Activated T-cell treated with anti-CD3 and anti-CD28 coated beads, Interleukin-2, amount 50 U/mL, for 1 hour (primary cell): ENCODE data around the gene PCSK2.

Experiments
- DNase-seq: peaks from one replicate; pipeline ENCODE4 v3.0.0-alpha.2; 2020

The PCSK2 gene

GRCh38 chr20:17262786-17263185, 35.9 kb downstream of the PCSK2 start:
- no peak for DNase-seq

GRCh38 chr20:17273717-17274116, 46.9 kb downstream of the PCSK2 start:
- no peak for DNase-seq

- DNase-seq: no peak
Observed at GRCh38 chr20:17276101-17276500, 49.3 kb downstream of the PCSK2 start.

GRCh38 chr20:17281478-17281877, 54.6 kb downstream of the PCSK2 start:
- DNase-seq: no peak

- no peak for DNase-seq
Observed at GRCh38 chr20:17282501-17282900, 55.7 kb downstream of the PCSK2 start.

- DNase-seq: no peak
Observed at GRCh38 chr20:17287503-17287902, 60.7 kb downstream of the PCSK2 start.

GRCh38 chr20:17287998-17288397, 61.2 kb downstream of the PCSK2 start:
- no peak for DNase-seq

GRCh38 chr20:17295151-17295726, 68.4 kb downstream of the PCSK2 start:
- no peak for DNase-seq

- DNase-seq: no peak
Observed at GRCh38 chr20:17295991-17296390, 69.2 kb downstream of the PCSK2 start.

- DNase-seq: no peak
Observed at GRCh38 chr20:17298171-17298570, 71.3 kb downstream of the PCSK2 start.

- no peak for DNase-seq
Observed at GRCh38 chr20:17298751-17299150, 71.9 kb downstream of the PCSK2 start.

GRCh38 chr20:17300113-17300512, 73.3 kb downstream of the PCSK2 start:
- DNase-seq: no peak

- no peak for DNase-seq
Observed at GRCh38 chr20:17304774-17305173, 77.9 kb downstream of the PCSK2 start.

- no peak for DNase-seq
Observed at GRCh38 chr20:17306427-17306826, 79.6 kb downstream of the PCSK2 start.

GRCh38 chr20:17314264-17314663, 87.4 kb downstream of the PCSK2 start:
- DNase-seq: no peak

GRCh38 chr20:17315407-17316231, 88.8 kb downstream of the PCSK2 start:
- no peak for DNase-seq

GRCh38 chr20:17316316-17317038, 89.6 kb downstream of the PCSK2 start:
- DNase-seq: no peak

- DNase-seq: no peak
Observed at GRCh38 chr20:17317341-17317740, 90.5 kb downstream of the PCSK2 start.

- no peak for DNase-seq
Observed at GRCh38 chr20:17320456-17320855, 93.6 kb downstream of the PCSK2 start.

- DNase-seq: no peak
Observed at GRCh38 chr20:17326096-17326495, 99.3 kb downstream of the PCSK2 start.

- DNase-seq: no peak
Observed at GRCh38 chr20:17327185-17328148, 100.6 kb downstream of the PCSK2 start.

GRCh38 chr20:17334932-17335331, 108.1 kb downstream of the PCSK2 start:
- DNase-seq: no peak

- DNase-seq: no peak
Observed at GRCh38 chr20:17339000-17339399, 112.2 kb downstream of the PCSK2 start.
